NB4 (cell line): ENCODE data around the gene DHTKD1.
A peak's percentile ranks its signal among the peaks of the same experiment; 100 is the strongest.

Experiments
- DNase-seq: peaks from one replicate; pipeline ENCODE4 v3.0.0; 2010; ENCODE audit warnings: low read depth
- H3K4me3 ChIP-seq: one replicate; pipeline ENCODE4 v1.5.1; 2011; ENCODE audit warnings: mild to moderate bottlenecking, low read depth, low read length, moderate library complexity
- CTCF ChIP-seq: IDR thresholded peaks from one replicate; pipeline ENCODE4 v1.5.1; 2012; ENCODE audit warnings: low read depth, low read length
- MAX ChIP-seq: IDR thresholded peaks from 2 replicates; pipeline ENCODE4 v1.6.1; 2011; ENCODE audit warnings: low read depth, low read length
- MYC ChIP-seq: IDR thresholded peaks from 2 replicates; pipeline ENCODE4 v1.6.1; 2011; ENCODE audit warnings: low read depth, low read length
- POLR2A ChIP-seq: IDR thresholded peaks from 2 replicates; pipeline ENCODE4 v1.6.1; 2011; ENCODE audit warnings: mild to moderate bottlenecking; ENCODE audit not compliant: insufficient read length; ENCODE audit errors: extremely low read depth

DHTKD1 gene

GRCh38 chr10:12129222-12130111 lies 60.7 kb downstream of the DHTKD1 start, which contains the start of gene SEC61A2:
Gene SEC61A2 (plus strand): TSS chr10:12129677. CDS start chr10:12129788, 111 bp downstream.
- DNase-seq = peak; percentile 86
- TF ChIP-seq POLR2A = peak; percentile 54
- no peak for TF ChIP-seq CTCF
- peak within 1 kb of the TSS; percentile 68 for H3K4me3 ChIP-seq

GRCh38 chr10:12130237-12130872 lies 61.6 kb downstream of the DHTKD1 start:
- DNase-seq = peak; percentile 79
- peak overlapping the region; percentile 68 for H3K4me3 ChIP-seq
- TF ChIP-seq MAX (no peak), CTCF (peak; percentile 46)

- no peak overlapping the region for H3K4me3 ChIP-seq
- no peak for TF ChIP-seq CTCF
- no peak for TF ChIP-seq POLR2A
- TF ChIP-seq MAX = no peak
- no peak for TF ChIP-seq MYC
- no peak for DNase-seq
Measured at GRCh38 chr10:12135631-12136030, 66.9 kb downstream of the DHTKD1 start.

GRCh38 chr10:12140038-12140437 lies 71.3 kb downstream of the DHTKD1 start:
- no peak for DNase-seq
- no peak for TF ChIP-seq MAX
- no peak for TF ChIP-seq CTCF
- TF ChIP-seq MYC = no peak
- TF ChIP-seq POLR2A = no peak

GRCh38 chr10:12144538-12144937 lies 75.8 kb downstream of the DHTKD1 start:
- no peak for TF ChIP-seq CTCF
- DNase-seq = no peak

More at GRCh38 chr10:12140038-12140437, 71.3 kb downstream of the DHTKD1 start:
- no peak overlapping the region for H3K4me3 ChIP-seq

GRCh38 chr10:12150163-12150562 lies 81.4 kb downstream of the DHTKD1 start:
- TF ChIP-seq MAX (no peak), MYC (no peak), POLR2A (no peak), CTCF (no peak)
- no peak overlapping the region for H3K4me3 ChIP-seq
- DNase-seq = no peak

More at GRCh38 chr10:12144538-12144937, 75.8 kb downstream of the DHTKD1 start:
- H3K4me3 ChIP-seq = no peak overlapping the region
